Endothelial cell of umbilical vein (primary cell): ENCODE measurements around the gene CTBP2. TPM values are rescaled to one million over a fixed set of nuclear protein-coding genes. Genes with fewer than 3 reads are reported as not detected.

Experiments used
- BruUV-seq: library from RNA; stranded (reverse); fragments of 400-500 nt; replicated peaks from 2 replicates; lab custom pipeline; 2021; lab: Mats Ljungman, UMichigan
- CTCF ChIA-PET: fragments of 300-600, 350-600 bp; sonication (Branson Sonifier 250); formaldehyde crosslinking; loops from one replicate; lab custom pipeline; 2021; ENCODE audit warnings: antibody characterized with exemption, inconsistent platforms; lab: Charles Lee
- POLR2A ChIA-PET: fragments of 300-600, 350-600 bp; sonication (Branson Sonifier 250); formaldehyde crosslinking; loops from one replicate; lab custom pipeline; 2021; ENCODE audit warnings: antibody characterized with exemption, inconsistent platforms; lab: Charles Lee
- DNase-seq: peaks from one replicate; pipeline ENCODE4 v3.0.0-alpha.2; 2011; ENCODE audit warnings: low read depth, low spot score
- FAIRE-seq: peaks from 2 replicates; lab custom pipeline; 2011; peaks lifted over from hg19 to GRCh38; lab: Jason Lieb, UNC
- H2AFZ ChIP-seq: 2 replicates; pipeline ENCODE4 v1.6.0; 2012; ENCODE audit warnings: low read depth, low read length, control low read depth, inconsistent platforms
- H3K27ac ChIP-seq: 2 replicates; pipeline ENCODE4 v1.5.1; 2011; ENCODE audit warnings: low read depth, mild to moderate bottlenecking, control low read depth, low read length, moderate library complexity; ENCODE audit not compliant: insufficient read depth
- H3K27me3 ChIP-seq, 2 experiments: 2 replicates each; pipeline versions ENCODE4 v1.6.0 to v1.6.1; 2011; ENCODE audit warnings: low read length in 2 of 2, mixed read lengths in 1 of 2; ENCODE audit not compliant: control insufficient read depth in 2 of 2, insufficient read depth in 2 of 2
- H3K36me3 ChIP-seq, 2 experiments: 2 replicates in 1 of 2; 3 replicates in 1 of 2; pipeline ENCODE4 v1.5.1; 2011; ENCODE audit warnings: low read length in 2 of 2, mild to moderate bottlenecking in 1 of 2, moderate library complexity in 1 of 2; ENCODE audit not compliant: control insufficient read depth in 2 of 2, insufficient read depth in 2 of 2; ENCODE audit errors: extremely low read depth in 1 of 2
- H3K4me1 ChIP-seq: 3 replicates; pipeline ENCODE4 v1.5.1; 2011; ENCODE audit warnings: mild to moderate bottlenecking, low read length; ENCODE audit not compliant: control insufficient read depth, insufficient read depth; ENCODE audit errors: extremely low read depth
- H3K4me2 ChIP-seq: 2 replicates; pipeline ENCODE4 v1.6.1; 2011; ENCODE audit warnings: low read length, control low read depth, mixed read lengths; ENCODE audit not compliant: insufficient read depth
- H3K4me3 ChIP-seq, 3 experiments: fragments of 200-600 bp in 1 of 3; sonication (generic), shearing (Covaris generic) in 1 of 3; replicated peaks in 1 of 3; 2 replicates each; pipeline ENCODE4 v1.5.1; 2011 to 2016; ENCODE audit warnings: control low read depth in 3 of 3, low read length in 3 of 3, mild to moderate bottlenecking in 2 of 3, inconsistent platforms in 1 of 3, low read depth in 1 of 3, moderate library complexity in 1 of 3; ENCODE audit not compliant: insufficient read depth in 1 of 3
- H3K79me2 ChIP-seq: 2 replicates; pipeline ENCODE4 v1.6.0; 2012; ENCODE audit warnings: low read length, inconsistent platforms; ENCODE audit not compliant: control insufficient read depth, insufficient read depth
- H3K9ac ChIP-seq: replicated peaks from 2 replicates; pipeline ENCODE3; 2011; ENCODE audit warnings: low read length, control low read depth; ENCODE audit not compliant: insufficient read depth; ENCODE audit errors: extremely low read depth
- H3K9me1 ChIP-seq: replicated peaks from 3 replicates; pipeline ENCODE4 v1.6.0; 2011; ENCODE audit warnings: mild to moderate bottlenecking, low read length; ENCODE audit not compliant: control insufficient read depth, insufficient read depth; ENCODE audit errors: extremely low read depth
- H3K9me3 ChIP-seq: replicated peaks from 2 replicates; pipeline ENCODE4 v1.5.1; 2012; ENCODE audit warnings: low read length, inconsistent platforms; ENCODE audit not compliant: control insufficient read depth, insufficient read depth
- H4K20me1 ChIP-seq: replicated peaks from 2 replicates; pipeline ENCODE3; 2011; ENCODE audit warnings: mild to moderate bottlenecking, low read length; ENCODE audit not compliant: control insufficient read depth, insufficient read depth; ENCODE audit errors: extremely low read depth
- CTCF ChIP-seq, 2 donors: IDR thresholded peaks; 1 replicate in 1 of 2; 2 replicates in 1 of 2; pipeline ENCODE4 v1.5.1; 2011; ENCODE audit warnings: low read length in 2 of 2, mild to moderate bottlenecking in 2 of 2, moderate library complexity in 2 of 2, control low read depth in 1 of 2, inconsistent platforms in 1 of 2, low read depth in 1 of 2; ENCODE audit not compliant: insufficient read depth in 1 of 2; ENCODE audit errors: extremely low read depth in 1 of 2
- EZH2 ChIP-seq: IDR thresholded peaks from 2 replicates; pipeline ENCODE4 v1.6.1; 2012; ENCODE audit warnings: borderline replicate concordance, low read depth, mild to moderate bottlenecking, moderate library complexity, low read length, inconsistent platforms; ENCODE audit not compliant: severe bottlenecking
- FOS ChIP-seq: IDR thresholded peaks from 2 replicates; pipeline ENCODE4 v1.6.1; 2011; ENCODE audit warnings: mild to moderate bottlenecking, low read length, moderate library complexity, borderline replicate concordance; ENCODE audit not compliant: insufficient read depth
- JUN ChIP-seq: IDR thresholded peaks from 2 replicates; pipeline ENCODE4 v1.6.1; 2011; ENCODE audit warnings: borderline replicate concordance, low read depth; ENCODE audit not compliant: insufficient read length, insufficient read depth
- MAX ChIP-seq: IDR thresholded peaks from 2 replicates; pipeline ENCODE4 v1.6.1; 2011; ENCODE audit not compliant: insufficient read depth, insufficient read length
- POLR2AphosphoS5 ChIP-seq: IDR thresholded peaks from 2 replicates; pipeline ENCODE4 v1.6.1; 2012; ENCODE audit warnings: low read depth, mild to moderate bottlenecking, control low read depth, low read length, moderate library complexity; ENCODE audit not compliant: insufficient read depth
- dilution Hi-C: fragments of 300-500 bp; cut with MboI; formaldehyde crosslinking; loops from one replicate; pipeline ENCODE4 v1.15.0; 2019; ENCODE audit warnings: low sequenced_read_pairs; ENCODE audit not compliant: extremely low pct_ligation_motif_present
- intact Hi-C: fragments of 100-400 bp; cut with micrococcal nuclease; formaldehyde crosslinking; loops from one replicate; pipeline ENCODE4 v1.10.0; 2022
- polyA plus RNA-seq, 4 experiments: library from polyadenylated mRNA; depleted of rRNA in 3 of 4; stranded (reverse) in 3 of 4; unstranded in 1 of 4; fragments of >200 nt; gene quantifications; 2 replicates each; pipeline versions ENCODE4 v1.2.1 to v1.2.3, GENCODE V29; 2011 to 2012; ENCODE audit warnings: missing spikeins in 1 of 4
- total RNA-seq: library from RNA; stranded (reverse); gene quantifications from 2 replicates; pipeline ENCODE4 v1.2.3, GENCODE V29; 2021

The CTBP2 gene
- total and polyA plus RNA-seq, 2 donors (not counting 3 experiments of a cell fraction or from before 2014, with no cell fraction given) = 118 to 128 TPM

GRCh38 chr10:125048094-125048864 lies 112.1 kb downstream of the CTBP2 start:
- CTCF ChIA-PET = interaction anchor here (0.6 to 7.6 kb wide), 54 partner anchors 9 to 652 kb away, joined by 3 to 159 read pairs (median 4); no protein-coding TSS in a partner anchor
- intact Hi-C loops = loop anchor here (1.0 to 10.0 kb wide), 7 partner anchors 9 to 667 kb away; partner anchors contain the start of gene EDRF1
- Histone ChIP-seq H3K27ac (peak overlapping the region; percentile 8), H2AFZ (no peak overlapping the region), H3K9me1 (no peaks in the 10 kb centered on the region), H3K9ac (no peak overlapping the region), H3K4me3 (no peak overlapping the region), H3K4me1 (peaks cover 26% of the 10 kb centered on the region), H3K4me2 (no peak overlapping the region), H3K79me2 (peaks cover 89% of the 10 kb centered on the region), H4K20me1 (no peaks in the 10 kb centered on the region), H3K36me3 (peaks cover 0 to 5% of the 10 kb centered on the region in 2 experiments), H3K27me3 (no peaks in the 10 kb centered on the region), H3K9me3 (no peaks in the 10 kb centered on the region)
- FAIRE-seq (peak; percentile 83), DNase-seq (peak; percentile 84)
- TF ChIP-seq MAX (no peak), POLR2AphosphoS5 (no peak), JUN (peak; percentile 33), EZH2 (no peak), CTCF (IDR thresholded peaks at IDR 0.05; ENCODE audit: extremely low read depth in 1 of 2, insufficient read depth in 1 of 2, low read depth in 1 of 2, low read length in 2 of 2) (peak; percentile 94 to 97), FOS (no peak)
- POLR2A ChIA-PET = interaction anchor here (1.3 to 1.5 kb wide), 2 partner anchors 9 to 13 kb away, joined by 4 to 7 read pairs; no protein-coding TSS in a partner anchor
- dilution Hi-C loops = no loop called here
- BruUV-seq = no TSS peak
